Skeletal muscle tissue (tissue), 4 donors: ENCODE measurements around the gene ABHD18. TPM values are rescaled to one million over a fixed set of nuclear protein-coding genes. Genes with fewer than 3 reads are reported as not detected.
"Not testable (repeated sequence)": the region's sequence is repeated elsewhere in the genome, so short reads cannot be mapped to it uniquely, and the experiment has no call there.

Experiments
- H3K27ac ChIP-seq: one replicate; pipeline ENCODE4 v1.7.0; 2013; ENCODE audit warnings: mild to moderate bottlenecking, low read depth, low read length, inconsistent platforms
- H3K27me3 ChIP-seq, 3 donors: one replicate each; pipeline ENCODE4 v1.7.0; 2013; ENCODE audit warnings: low read length in 3 of 3; ENCODE audit not compliant: control insufficient read depth in 3 of 3, insufficient read depth in 3 of 3
- H3K36me3 ChIP-seq, 3 donors: one replicate each; pipeline ENCODE4 v1.7.0; 2013; ENCODE audit warnings: low read length in 3 of 3; ENCODE audit not compliant: control insufficient read depth in 3 of 3, insufficient read depth in 3 of 3
- H3K4me1 ChIP-seq, 3 donors: one replicate each; pipeline ENCODE4 v1.7.0; 2013; ENCODE audit warnings: low read length in 3 of 3, mild to moderate bottlenecking in 3 of 3; ENCODE audit not compliant: control insufficient read depth in 3 of 3, insufficient read depth in 3 of 3
- H3K4me3 ChIP-seq, 3 donors: one replicate each; pipeline ENCODE4 v1.7.0; 2013; ENCODE audit warnings: low read length in 3 of 3
- H3K9ac ChIP-seq, 3 donors: one replicate each; pipeline ENCODE4 v1.7.0; 2013; ENCODE audit warnings: low read length in 3 of 3, mild to moderate bottlenecking in 3 of 3, moderate library complexity in 2 of 3, low read depth in 1 of 3
- H3K9me3 ChIP-seq, 3 donors: one replicate each; pipeline ENCODE4 v1.7.0; 2013; ENCODE audit warnings: low read length in 3 of 3; ENCODE audit not compliant: control insufficient read depth in 3 of 3
- total RNA-seq: library from RNA; depleted of rRNA; stranded (reverse); fragments of >200 nt; gene quantifications from one replicate; pipeline ENCODE4 v1.2.3, GENCODE V29; 2014
- donor health status: Osteomylitis.

The ABHD18 gene
- total RNA-seq, 1 donor from 2014 or later = 13.6 TPM

DNA sequence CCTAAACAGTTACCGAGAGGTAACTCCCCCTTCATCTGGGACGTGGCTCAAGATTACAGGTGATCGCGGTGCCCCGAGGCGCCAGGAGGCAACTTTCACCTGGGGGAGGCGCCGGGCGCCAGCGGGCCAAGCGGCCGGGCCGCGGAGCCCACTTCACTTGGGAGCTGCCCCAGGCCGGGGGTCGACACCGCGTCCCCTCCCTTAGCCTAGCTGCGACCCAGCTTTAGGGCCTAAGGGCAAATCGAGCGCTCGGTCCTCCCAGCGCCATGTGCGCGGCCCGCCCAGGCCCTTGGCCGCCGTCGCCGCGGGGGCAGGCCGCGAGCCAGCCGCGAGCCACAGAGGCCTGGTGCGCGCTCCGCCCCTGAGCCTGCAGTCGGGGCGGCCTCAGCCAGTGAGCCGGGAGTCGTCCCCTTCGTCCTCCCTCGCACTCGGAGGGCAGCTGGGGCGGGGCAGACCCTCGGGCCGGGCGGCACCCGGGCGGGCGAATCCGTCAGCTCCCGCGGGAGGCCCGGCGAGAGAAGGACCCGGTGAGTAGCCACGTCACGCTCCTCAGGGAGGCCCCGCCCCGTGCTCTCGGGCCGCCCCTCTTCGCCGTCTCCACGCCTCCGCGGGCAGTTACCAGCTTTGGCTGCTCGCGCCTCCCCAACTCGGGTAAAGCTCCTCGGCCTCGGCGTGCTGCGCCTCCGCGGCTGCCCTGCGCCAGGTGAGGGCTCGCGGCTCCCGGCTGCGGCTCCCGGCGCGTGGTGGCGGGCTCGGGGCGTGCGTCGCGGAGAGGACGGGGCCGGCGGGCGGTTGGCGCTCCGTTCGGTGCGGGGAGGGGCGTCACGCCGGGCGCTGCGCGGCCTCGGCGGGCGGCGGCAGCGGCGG, 95.7 kb downstream of the ABHD18 start, which contains the start of gene LARP1B:
TSS of gene LARP1B (plus strand) at position 614 of the 867 bp plus-strand sequence. CDS start 13,640 bp downstream, outside the sequence.
- Histone ChIP-seq H3K36me3 (no peaks in the 10 kb centered on the region), H3K27ac (peak within 1 kb of the TSS; percentile 91), H3K4me1 (peaks cover 0 to 7% (median 7%) of the 10 kb centered on the region in 3 donors), H3K9ac (peak within 1 kb of the TSS; percentile 92 to 94 (median 93)), H3K9me3 (no peaks in the 10 kb centered on the region), H3K27me3 (no peaks in the 10 kb centered on the region), H3K4me3 (peak within 1 kb of the TSS; percentile 79 to 85 (median 83))

DNA sequence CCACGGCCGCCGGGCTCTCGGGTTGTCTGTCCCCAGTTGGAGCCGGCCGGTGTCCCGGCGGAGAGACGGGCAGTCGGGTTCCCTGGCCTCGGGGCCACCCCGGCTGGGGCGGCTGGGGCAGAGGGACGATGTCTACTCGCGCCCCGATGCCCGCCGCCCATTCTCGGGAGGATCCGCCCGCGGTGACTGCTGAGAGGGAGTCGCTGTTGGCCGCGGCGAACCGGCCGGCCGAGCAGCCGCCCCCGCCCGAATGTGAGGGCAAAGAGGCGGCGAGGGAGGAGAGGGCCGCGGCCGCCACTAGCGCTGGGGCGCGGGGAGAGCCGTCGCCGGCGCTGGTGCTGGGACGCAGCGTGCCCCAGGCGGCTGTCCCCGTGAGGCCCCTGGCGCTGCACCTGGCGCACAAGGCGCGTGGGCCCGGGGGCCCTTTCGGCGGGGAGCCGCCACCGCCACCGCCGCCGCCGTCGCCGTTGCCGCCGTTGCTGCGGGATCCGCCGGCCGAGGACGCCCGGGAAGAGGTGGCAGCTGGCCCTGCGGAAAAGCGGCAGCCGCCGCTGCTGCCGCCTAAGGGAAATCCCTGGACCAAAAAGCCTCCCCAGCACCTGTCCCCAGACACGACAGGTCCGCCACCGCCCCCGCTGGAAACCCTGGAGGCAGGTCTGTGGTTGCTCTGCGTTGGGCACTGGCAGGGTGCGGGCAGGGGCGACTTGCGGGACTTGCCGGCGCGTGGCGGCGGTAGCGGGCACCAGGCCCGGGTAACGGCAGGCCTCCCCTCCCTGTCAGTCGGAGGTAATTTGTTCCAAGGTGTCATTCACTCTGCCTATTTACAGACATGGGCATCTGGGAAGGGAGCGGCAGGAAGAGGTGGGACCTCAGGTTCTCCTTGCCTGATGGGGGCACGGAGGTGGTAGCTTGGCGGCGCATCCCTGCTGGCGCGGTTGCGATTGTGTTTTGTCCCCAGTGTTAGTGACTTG, 96.6 kb downstream of the ABHD18 start:
- Histone ChIP-seq H3K27ac (peak overlapping the region; percentile 91), H3K4me3 (peak overlapping the region; percentile 79 to 85 (median 83)), H3K27me3 (no peaks in the 10 kb centered on the region), H3K9me3 (no peaks in the 10 kb centered on the region), H3K36me3 (no peaks in the 10 kb centered on the region), H3K9ac (peak overlapping the region; percentile 89 to 94 (median 92)), H3K4me1 (peaks cover 0 to 7% (median 7%) of the 10 kb centered on the region in 3 donors)

DNA sequence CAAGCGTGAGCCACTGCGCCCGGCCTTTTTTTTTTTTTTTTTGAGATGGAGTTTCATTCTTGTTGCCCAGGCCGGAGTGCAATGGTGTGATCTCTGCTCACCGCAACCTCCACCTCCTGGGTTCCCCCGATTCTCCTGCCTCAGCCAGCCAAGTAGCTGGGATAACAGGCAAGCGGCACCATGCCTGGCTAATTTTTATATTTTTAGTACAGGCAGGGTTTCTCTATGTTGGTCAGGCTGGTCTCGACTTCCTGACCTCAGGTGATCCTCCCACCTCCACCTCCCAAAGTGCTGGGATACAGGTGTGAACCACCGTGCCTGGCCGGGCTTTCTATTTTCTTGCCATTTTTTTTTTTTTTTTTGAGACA, 101.2 kb downstream of the ABHD18 start:
- not testable (repeated sequence) for H3K36me3 ChIP-seq, H3K27me3 ChIP-seq, H3K4me1 ChIP-seq, H3K4me3 ChIP-seq, H3K9me3 ChIP-seq, H3K9ac ChIP-seq, H3K27ac ChIP-seq

DNA sequence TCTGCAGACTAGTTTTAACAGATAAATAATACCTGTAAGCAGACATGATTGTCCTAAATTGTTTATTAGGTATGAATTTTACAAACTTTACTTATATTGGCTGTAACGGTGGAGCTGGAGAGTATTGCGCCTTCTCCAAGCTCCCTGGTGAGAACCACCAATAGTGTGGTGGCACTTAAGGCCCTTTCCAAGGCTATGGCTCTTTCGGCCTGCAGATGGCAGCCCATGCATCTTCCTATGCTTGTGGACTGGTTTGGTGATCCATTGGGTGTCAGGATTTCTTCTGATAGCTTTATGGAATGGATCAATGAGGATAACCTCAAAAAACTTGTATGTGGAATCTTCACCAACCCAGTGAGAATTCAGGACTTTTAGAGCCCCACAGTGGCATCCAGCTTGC, 103.7 kb downstream of the ABHD18 start:
- no peak overlapping the region for H3K4me3 ChIP-seq
- no peak overlapping the region for H3K27ac ChIP-seq
- no peaks in the 10 kb centered on the region for H3K4me1 ChIP-seq
- H3K9ac ChIP-seq = no peak overlapping the region
- no peaks in the 10 kb centered on the region for H3K36me3 ChIP-seq
- no peaks in the 10 kb centered on the region for H3K9me3 ChIP-seq
- no peaks in the 10 kb centered on the region for H3K27me3 ChIP-seq

DNA sequence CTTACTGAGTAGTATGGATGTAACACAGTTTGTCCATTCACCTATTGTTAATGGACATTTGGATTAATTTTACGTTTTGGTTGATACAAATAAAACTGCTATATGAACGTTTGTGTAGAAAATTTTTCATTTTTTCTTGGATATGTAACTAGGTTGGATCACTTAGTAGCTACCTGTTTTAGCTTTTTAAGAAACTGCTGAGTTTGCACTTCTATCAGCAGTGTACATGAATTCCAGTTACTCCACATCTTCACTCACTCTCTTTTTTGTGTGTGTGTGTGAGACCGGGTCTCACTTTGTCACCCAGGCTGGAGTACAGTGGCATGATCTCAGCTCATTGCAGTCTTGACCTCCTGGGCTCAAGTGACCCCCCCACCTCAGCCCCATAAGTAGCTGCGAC, 111.3 kb downstream of the ABHD18 start:
- no peaks in the 10 kb centered on the region for H3K9me3 ChIP-seq
- H3K27ac ChIP-seq = no peak overlapping the region
- no peaks in the 10 kb centered on the region for H3K4me1 ChIP-seq
- H3K4me3 ChIP-seq = no peak overlapping the region
- no peaks in the 10 kb centered on the region for H3K27me3 ChIP-seq
- H3K36me3 ChIP-seq = peaks cover 2 to 20% (median 18%) of the 10 kb centered on the region in 3 donors
- H3K9ac ChIP-seq = no peak overlapping the region

Other genes with a start within 250 kb of the ABHD18 start
- not detected for gene SLC25A31, start 235.0 kb upstream of the ABHD18 start, total RNA-seq
- 1.6 TPM for gene HSPA4L, start 183.1 kb upstream of the ABHD18 start, total RNA-seq
- gene PLK4, start 84.5 kb upstream of the ABHD18 start, total RNA-seq = 5.7 TPM
- gene MFSD8, start 233 bp upstream of the ABHD18 start, total RNA-seq = 37.1 TPM
- 32.9 TPM for gene LARP1B, start 95.9 kb downstream of the ABHD18 start, total RNA-seq